Measurements from ENCODE around the gene LAPTM5.

LAPTM5 gene

GRCh38 chr1:30747033-30748008 lies 10.3 kb downstream of the LAPTM5 start:
- DNase-seq: no peak
- Histone ChIP-seq H3K4ac (ENCODE audit: low read depth, low read length) (no peak overlapping the region), H4K91ac (ENCODE audit: low read depth, low read length) (peak overlapping the region; percentile 10), H3K4me2 (ENCODE audit: low read length) (no peak overlapping the region), H3K9ac (ENCODE audit: low read length) (no peak overlapping the region), H3K79me2 (ENCODE audit: control insufficient read depth, insufficient read depth, low read length, poor library complexity) (peaks cover 1% of the 10 kb centered on the region), H3K4me3 (ENCODE audit: low read depth, low read length) (no peak overlapping the region), H4K8ac (ENCODE audit: low read depth, low read length) (no peak overlapping the region), H3K18ac (ENCODE audit: low read length) (no peak overlapping the region), H3K36me3 (ENCODE audit: control insufficient read depth in 1 of 2, insufficient read depth in 2 of 2, low read length in 2 of 2) (no peaks in the 10 kb centered on the region), H2AFZ (ENCODE audit: insufficient read depth, low read length, poor library complexity) (no peak overlapping the region), H2AK5ac (ENCODE audit: low read length) (no peak overlapping the region), H2BK12ac (ENCODE audit: low read length) (no peak overlapping the region), H3K4me1 (ENCODE audit: control insufficient read depth in 1 of 2, insufficient read depth in 2 of 2, low read length in 2 of 2) (peaks cover 2 to 11% of the 10 kb centered on the region in 2 experiments), H2BK5ac (ENCODE audit: low read depth, low read length, poor library complexity) (no peak overlapping the region), H3K27me3 (ENCODE audit: insufficient read depth, low read length) (no peaks in the 10 kb centered on the region), H3K79me1 (ENCODE audit: low read length) (peaks cover 2% of the 10 kb centered on the region), H3K9me3 (ENCODE audit: insufficient read depth, low read depth, low read length) (no peaks in the 10 kb centered on the region), H3K14ac (ENCODE audit: low read length) (no peak overlapping the region), H2BK120ac (ENCODE audit: insufficient read depth, low read length, poor library complexity) (no peak overlapping the region), H4K12ac (ENCODE audit: low read depth, low read length) (no peak overlapping the region), H3K23ac (ENCODE audit: low read length) (no peak overlapping the region), H3K27ac (ENCODE audit: low read depth, low read length) (no peak overlapping the region)
- no CpG with 5 or more reads among the region's 17 CpGs for WGBS (ENCODE audit: extremely low coverage, insufficient coverage, insufficient read length)

GRCh38 chr1:30746212-30747032 lies 11.2 kb downstream of the LAPTM5 start:
- Histone ChIP-seq H4K91ac (ENCODE audit: low read depth, low read length) (peak overlapping the region; percentile 40), H3K18ac (ENCODE audit: low read length) (no peak overlapping the region), H2BK5ac (ENCODE audit: low read depth, low read length, poor library complexity) (no peak overlapping the region), H4K8ac (ENCODE audit: low read depth, low read length) (no peak overlapping the region), H3K79me2 (ENCODE audit: control insufficient read depth, insufficient read depth, low read length, poor library complexity) (peaks cover 1% of the 10 kb centered on the region), H3K27ac (ENCODE audit: low read depth, low read length) (no peak overlapping the region), H2BK12ac (ENCODE audit: low read length) (no peak overlapping the region), H3K27me3 (ENCODE audit: insufficient read depth, low read length) (no peaks in the 10 kb centered on the region), H3K14ac (ENCODE audit: low read length) (no peak overlapping the region), H3K4ac (ENCODE audit: low read depth, low read length) (no peak overlapping the region), H3K9me3 (ENCODE audit: insufficient read depth, low read depth, low read length) (no peaks in the 10 kb centered on the region), H2AFZ (ENCODE audit: insufficient read depth, low read length, poor library complexity) (no peak overlapping the region), H2AK5ac (ENCODE audit: low read length) (no peak overlapping the region), H3K79me1 (ENCODE audit: low read length) (peaks cover 2% of the 10 kb centered on the region), H3K4me1 (ENCODE audit: control insufficient read depth in 1 of 2, insufficient read depth in 2 of 2, low read length in 2 of 2) (peaks cover 0 to 7% of the 10 kb centered on the region in 2 experiments), H3K4me3 (ENCODE audit: low read depth, low read length) (no peak overlapping the region), H4K12ac (ENCODE audit: low read depth, low read length) (no peak overlapping the region), H3K9ac (ENCODE audit: low read length) (no peak overlapping the region), H2BK120ac (ENCODE audit: insufficient read depth, low read length, poor library complexity) (no peak overlapping the region), H3K23ac (ENCODE audit: low read length) (no peak overlapping the region), H3K36me3 (ENCODE audit: control insufficient read depth in 1 of 2, insufficient read depth in 2 of 2, low read length in 2 of 2) (no peaks in the 10 kb centered on the region), H3K4me2 (ENCODE audit: low read length) (no peak overlapping the region)
- no peak for DNase-seq
- no CpG with 5 or more reads among the region's 16 CpGs for WGBS (ENCODE audit: extremely low coverage, insufficient coverage, insufficient read length)

GRCh38 chr1:30745834-30746208 lies 11.8 kb downstream of the LAPTM5 start:
- Histone ChIP-seq H2BK120ac (ENCODE audit: insufficient read depth, low read length, poor library complexity) (peak overlapping the region; percentile 9), H3K23ac (ENCODE audit: low read length) (no peak overlapping the region), H3K79me1 (ENCODE audit: low read length) (peaks cover 2% of the 10 kb centered on the region), H3K79me2 (ENCODE audit: control insufficient read depth, insufficient read depth, low read length, poor library complexity) (peaks cover 1% of the 10 kb centered on the region), H3K27ac (ENCODE audit: low read depth, low read length) (no peak overlapping the region), H3K4ac (ENCODE audit: low read depth, low read length) (no peak overlapping the region), H3K36me3 (ENCODE audit: control insufficient read depth in 1 of 2, insufficient read depth in 2 of 2, low read length in 2 of 2) (no peaks in the 10 kb centered on the region), H2BK5ac (ENCODE audit: low read depth, low read length, poor library complexity) (no peak overlapping the region), H2BK12ac (ENCODE audit: low read length) (no peak overlapping the region), H4K12ac (ENCODE audit: low read depth, low read length) (no peak overlapping the region), H3K4me2 (ENCODE audit: low read length) (no peak overlapping the region), H4K8ac (ENCODE audit: low read depth, low read length) (no peak overlapping the region), H3K4me3 (ENCODE audit: low read depth, low read length) (no peak overlapping the region), H3K9ac (ENCODE audit: low read length) (no peak overlapping the region), H3K9me3 (ENCODE audit: insufficient read depth, low read depth, low read length) (no peaks in the 10 kb centered on the region), H3K18ac (ENCODE audit: low read length) (no peak overlapping the region), H3K4me1 (ENCODE audit: control insufficient read depth in 1 of 2, insufficient read depth in 2 of 2, low read length in 2 of 2) (peaks cover 0 to 7% of the 10 kb centered on the region in 2 experiments), H2AK5ac (ENCODE audit: low read length) (no peak overlapping the region), H3K14ac (ENCODE audit: low read length) (no peak overlapping the region), H2AFZ (ENCODE audit: insufficient read depth, low read length, poor library complexity) (no peak overlapping the region), H3K27me3 (ENCODE audit: insufficient read depth, low read length) (no peaks in the 10 kb centered on the region), H4K91ac (ENCODE audit: low read depth, low read length) (peak overlapping the region; percentile 40)
- DNase-seq: no peak
- no CpG with 5 or more reads among the region's 4 CpGs for WGBS (ENCODE audit: extremely low coverage, insufficient coverage, insufficient read length)

- no peak overlapping the region for H2AK5ac ChIP-seq (ENCODE audit: low read length)
- H4K91ac ChIP-seq (ENCODE audit: low read depth, low read length): no peak overlapping the region
- no CpG with 5 or more reads among the region's 14 CpGs for WGBS (ENCODE audit: extremely low coverage, insufficient coverage, insufficient read length)
These were observed 12.3 kb downstream of the LAPTM5 start for GRCh38 chr1:30745156-30745833.

More at GRCh38 chr1:30745156-30745833, 12.3 kb downstream of the LAPTM5 start:
- Histone ChIP-seq H2BK12ac (ENCODE audit: low read length) (no peak overlapping the region), H3K27me3 (ENCODE audit: insufficient read depth, low read length) (peaks cover 3% of the 10 kb centered on the region), H3K4me1 (ENCODE audit: control insufficient read depth in 1 of 2, insufficient read depth in 2 of 2, low read length in 2 of 2) (peaks cover 0 to 7% of the 10 kb centered on the region in 2 experiments), H3K4me3 (ENCODE audit: low read depth, low read length) (no peak overlapping the region), H3K18ac (ENCODE audit: low read length) (no peak overlapping the region), H2BK120ac (ENCODE audit: insufficient read depth, low read length, poor library complexity) (no peak overlapping the region), H4K8ac (ENCODE audit: low read depth, low read length) (no peak overlapping the region), H3K9ac (ENCODE audit: low read length) (no peak overlapping the region), H4K12ac (ENCODE audit: low read depth, low read length) (no peak overlapping the region), H2AFZ (ENCODE audit: insufficient read depth, low read length, poor library complexity) (no peak overlapping the region), H3K4me2 (ENCODE audit: low read length) (no peak overlapping the region), H3K9me3 (ENCODE audit: insufficient read depth, low read depth, low read length) (no peaks in the 10 kb centered on the region), H3K79me2 (ENCODE audit: control insufficient read depth, insufficient read depth, low read length, poor library complexity) (peaks cover 1% of the 10 kb centered on the region), H3K23ac (ENCODE audit: low read length) (no peak overlapping the region), H3K79me1 (ENCODE audit: low read length) (peaks cover 2% of the 10 kb centered on the region), H3K4ac (ENCODE audit: low read depth, low read length) (no peak overlapping the region), H3K27ac (ENCODE audit: low read depth, low read length) (no peak overlapping the region), H3K36me3 (ENCODE audit: control insufficient read depth in 1 of 2, insufficient read depth in 2 of 2, low read length in 2 of 2) (no peaks in the 10 kb centered on the region), H3K14ac (ENCODE audit: low read length) (no peak overlapping the region), H2BK5ac (ENCODE audit: low read depth, low read length, poor library complexity) (no peak overlapping the region)
- DNase-seq: no peak
